RCC 7860 (cell line): ENCODE data around the gene STRN4.

Experiments used
- DNase-seq: peaks from one replicate; pipeline ENCODE4 v3.0.0-alpha.2; 2015; ENCODE audit warnings: low spot score
- FAIRE-seq: peaks from 2 replicates; lab custom pipeline; 2012; peaks lifted over from hg19 to GRCh38; lab: Jason Lieb, UNC

The STRN4 gene

GRCh38 chr19:46744005-46744691 is 2.1 kb downstream of the STRN4 start:
- FAIRE-seq (no peak), DNase-seq (no peak)

- FAIRE-seq (no peak), DNase-seq (no peak)
Measured at GRCh38 chr19:46742926-46743480, 3.2 kb downstream of the STRN4 start.

GRCh38 chr19:46741447-46741846 is 4.8 kb downstream of the STRN4 start:
- DNase-seq = no peak
- FAIRE-seq = no peak

GRCh38 chr19:46739290-46739771 is 6.9 kb downstream of the STRN4 start:
- FAIRE-seq (no peak), DNase-seq (no peak)

- FAIRE-seq (no peak), DNase-seq (no peak)
Measured at GRCh38 chr19:46737761-46738171, 8.5 kb downstream of the STRN4 start.

GRCh38 chr19:46737298-46737654 is 9.0 kb downstream of the STRN4 start:
- FAIRE-seq = no peak
- no peak for DNase-seq

GRCh38 chr19:46736531-46737297 is 9.5 kb downstream of the STRN4 start:
- FAIRE-seq = peak; percentile 35

GRCh38 chr19:46733690-46734292 is 12.5 kb downstream of the STRN4 start:
- FAIRE-seq (no peak), DNase-seq (no peak)

More at GRCh38 chr19:46736531-46737297, 9.5 kb downstream of the STRN4 start:
- no peak for DNase-seq

GRCh38 chr19:46732966-46733689 is 13.1 kb downstream of the STRN4 start:
- DNase-seq (peak; percentile 60), FAIRE-seq (no peak)

- DNase-seq (peak; percentile 93), FAIRE-seq (peak; percentile 93)
Measured at GRCh38 chr19:46732172-46732938, 13.9 kb downstream of the STRN4 start.

- FAIRE-seq (no peak), DNase-seq (peak; percentile 31)
Measured at GRCh38 chr19:46731584-46731983, 14.7 kb downstream of the STRN4 start.

GRCh38 chr19:46731007-46731501 is 15.2 kb downstream of the STRN4 start:
- DNase-seq = peak; percentile 94
- FAIRE-seq = peak; percentile 93

- FAIRE-seq (no peak), DNase-seq (no peak)
Measured at GRCh38 chr19:46730595-46730994, 15.7 kb downstream of the STRN4 start.

- FAIRE-seq (no peak), DNase-seq (no peak)
Measured at GRCh38 chr19:46730187-46730586, 16.1 kb downstream of the STRN4 start.

GRCh38 chr19:46729696-46730095 is 16.6 kb downstream of the STRN4 start:
- FAIRE-seq (no peak), DNase-seq (no peak)

- FAIRE-seq (no peak), DNase-seq (no peak)
Measured at GRCh38 chr19:46728693-46729339, 17.4 kb downstream of the STRN4 start.

- FAIRE-seq (no peak), DNase-seq (no peak)
Measured at GRCh38 chr19:46728208-46728607, 18.0 kb downstream of the STRN4 start.

- FAIRE-seq = no peak
- DNase-seq = no peak
Measured at GRCh38 chr19:46727757-46728156, 18.5 kb downstream of the STRN4 start.

- no peak for FAIRE-seq
- DNase-seq = no peak
Measured at GRCh38 chr19:46726971-46727501, 19.2 kb downstream of the STRN4 start.
